CD14-positive monocyte (primary cell): ENCODE data around the gene CDV3. TPM values are rescaled to one million over a fixed set of nuclear protein-coding genes. Genes with fewer than 3 reads are reported as not detected.

ENCODE experiments used
- DNase-seq, 3 donors: peaks; one replicate each; pipeline ENCODE4 v3.0.0-alpha.2; 2011 to 2022
- H2AFZ ChIP-seq: 2 replicates; pipeline ENCODE4 v1.6.0; 2012; ENCODE audit warnings: mild to moderate bottlenecking, low read depth, low read length, inconsistent platforms; ENCODE audit not compliant: insufficient read depth, poor library complexity, severe bottlenecking
- H3K27ac ChIP-seq, 2 donors: 1 replicate in 1 of 2; 2 replicates in 1 of 2; pipeline ENCODE4 v1.5.1; 2012 to 2013; ENCODE audit warnings: low read length in 2 of 2, control low read depth in 1 of 2, inconsistent platforms in 1 of 2, low read depth in 1 of 2, mild to moderate bottlenecking in 1 of 2
- H3K27me3 ChIP-seq, 2 donors: one replicate each; pipeline versions ENCODE4 v1.6.0 to v1.6.1; 2011 to 2013; ENCODE audit warnings: low read length in 2 of 2; ENCODE audit not compliant: control insufficient read depth in 2 of 2, insufficient read depth in 2 of 2
- H3K36me3 ChIP-seq, 2 donors: replicated peaks in 1 of 2; 1 replicate in 1 of 2; 2 replicates in 1 of 2; pipeline versions ENCODE4 v1.5.1 to v1.6.1; 2012 to 2013; ENCODE audit warnings: low read length in 2 of 2, control low read depth in 1 of 2, inconsistent platforms in 1 of 2, mild to moderate bottlenecking in 1 of 2; ENCODE audit not compliant: insufficient read depth in 2 of 2, control insufficient read depth in 1 of 2
- H3K4me1 ChIP-seq, 2 donors: 1 replicate in 1 of 2; 2 replicates in 1 of 2; pipeline versions ENCODE4 v1.5.1 to v1.6.1; 2012 to 2013; ENCODE audit warnings: low read length in 2 of 2, control low read depth in 1 of 2, inconsistent platforms in 1 of 2, mild to moderate bottlenecking in 1 of 2, moderate library complexity in 1 of 2; ENCODE audit not compliant: insufficient read depth in 2 of 2, control insufficient read depth in 1 of 2
- H3K4me2 ChIP-seq: replicated peaks from 2 replicates; pipeline ENCODE3; 2012; ENCODE audit warnings: low read length, moderate library complexity, mild to moderate bottlenecking; ENCODE audit not compliant: poor library complexity, severe bottlenecking; ENCODE audit errors: extremely low read depth
- H3K4me3 ChIP-seq, 3 experiments: fragments of 200-600 bp in 1 of 3; sonication (generic) in 1 of 3; replicated peaks in 1 of 3; 1 replicate in 2 of 3; 2 replicates in 1 of 3; pipeline ENCODE4 v1.5.1; 2011 to 2013; ENCODE audit warnings: low read length in 3 of 3, mild to moderate bottlenecking in 3 of 3, control low read depth in 2 of 3, low read depth in 2 of 3, inconsistent platforms in 1 of 3, moderate library complexity in 1 of 3
- H3K79me2 ChIP-seq: 2 replicates; pipeline ENCODE4 v1.6.0; 2012; ENCODE audit warnings: mild to moderate bottlenecking, control low read depth, inconsistent platforms, low read length, moderate library complexity; ENCODE audit not compliant: insufficient read depth
- H3K9ac ChIP-seq: 2 replicates; pipeline ENCODE4 v1.6.0; 2017; ENCODE audit warnings: low read length, mild to moderate bottlenecking; ENCODE audit not compliant: insufficient read depth, poor library complexity, severe bottlenecking
- H3K9me3 ChIP-seq, 2 donors: replicated peaks in 1 of 2; 1 replicate in 1 of 2; 2 replicates in 1 of 2; pipeline versions ENCODE4 v1.5.1 to v1.6.1; 2012 to 2013; ENCODE audit warnings: low read length in 2 of 2, control low read depth in 1 of 2; ENCODE audit not compliant: control insufficient read depth in 1 of 2, insufficient read depth in 1 of 2
- H4K20me1 ChIP-seq: 2 replicates; pipeline ENCODE4 v1.6.0; 2012; ENCODE audit warnings: mild to moderate bottlenecking, low read length, control low read depth, moderate library complexity; ENCODE audit not compliant: insufficient read depth
- H3K27ac Mint-ChIP-seq, 7 donors: one replicate each; pipeline ENCODE4 v1.8.0; 2020; ENCODE audit warnings: mild to moderate bottlenecking in 7 of 7, mixed read lengths in 7 of 7, moderate library complexity in 6 of 7, inconsistent platforms in 2 of 7
- H3K27me3 Mint-ChIP-seq, 3 donors: one replicate each; pipeline ENCODE4 v1.8.0; 2021 to 2022; ENCODE audit warnings: low read depth in 3 of 3, mild to moderate bottlenecking in 3 of 3, mixed read lengths in 3 of 3, moderate library complexity in 3 of 3, inconsistent platforms in 1 of 3
- H3K36me3 Mint-ChIP-seq, 2 donors: one replicate each; pipeline ENCODE4 v1.8.0; 2020; ENCODE audit warnings: mixed read lengths in 2 of 2, inconsistent platforms in 1 of 2, mild to moderate bottlenecking in 1 of 2
- H3K4me1 Mint-ChIP-seq: one replicate; pipeline ENCODE4 v1.8.0; 2020; ENCODE audit warnings: mild to moderate bottlenecking, mixed read lengths
- H3K4me3 Mint-ChIP-seq, 2 donors: one replicate each; pipeline ENCODE4 v1.8.0; 2020; ENCODE audit warnings: mild to moderate bottlenecking in 2 of 2, mixed read lengths in 2 of 2, moderate library complexity in 1 of 2
- H3K9me3 Mint-ChIP-seq, 7 donors: one replicate each; pipeline ENCODE4 v1.8.0; 2020 to 2022; ENCODE audit warnings: mixed read lengths in 7 of 7, mild to moderate bottlenecking in 6 of 7, moderate library complexity in 6 of 7, inconsistent platforms in 2 of 7
- CTCF ChIP-seq: fragments of 200-600 bp; IDR thresholded peaks from one replicate; pipeline ENCODE4 v1.8.0; 2022; ENCODE audit warnings: antibody characterized with exemption, mild to moderate bottlenecking
- WGBS: methylation state at CpG from one replicate; pipeline ENCODE4 v1.1.5; 2013; ENCODE audit warnings: missing lambda C conversion rate; ENCODE audit not compliant: insufficient coverage; 5-methylcytosine and 5-hydroxymethylcytosine counted together
- intact Hi-C, 2 donors: fragments of 100-400 bp; cut with micrococcal nuclease; formaldehyde crosslinking; loops; one replicate each; pipeline versions ENCODE4 v1.15.0 to v1.15.1; 2023
- polyA plus RNA-seq, 3 donors: library from polyadenylated mRNA; depleted of rRNA in 1 of 3; unstranded in 2 of 3; stranded (reverse) in 1 of 3; fragments of 300-500 nt in 2 of 3; fragments of >200 nt in 1 of 3; fragmentation: Illumina TruSeq in 2 of 3; gene quantifications; 1 replicate in 2 of 3; 2 replicates in 1 of 3; pipeline ENCODE4 v1.2.3, GENCODE V29; 2012 to 2021

The CDV3 gene
- polyA plus RNA-seq, 3 donors, result 30.0 to 80.1 (median 30.3) TPM

GRCh38 chr3:133595341-133595740, 21.9 kb downstream of the CDV3 start:
- Histone ChIP-seq H3K4me2 (no peak overlapping the region), H3K27ac (no peak overlapping the region), H3K79me2 (no peaks in the 10 kb centered on the region), H2AFZ (no peak overlapping the region), H4K20me1 (peaks cover 14% of the 10 kb centered on the region), H3K4me1 (no peaks in the 10 kb centered on the region), H3K36me3 (peaks cover 0 to 25% of the 10 kb centered on the region in 2 donors), H3K4me3 (no peak overlapping the region), H3K9ac (no peak overlapping the region), H3K27me3 (no peaks in the 10 kb centered on the region), H3K9me3 (no peaks in the 10 kb centered on the region)
- Mint-ChIP-seq H3K9me3 (peaks cover 0 to 2% (median 0%) of the 10 kb centered on the region in 7 donors), H3K36me3 (peaks cover 7 to 18% of the 10 kb centered on the region in 2 donors), H3K4me1 (no peaks in the 10 kb centered on the region), H3K27ac (no peak overlapping the region), H3K4me3 (no peak overlapping the region), H3K27me3 (peaks cover 0 to 1% (median 0%) of the 10 kb centered on the region in 3 donors)
- no peak for DNase-seq
- intact Hi-C loops, result no loop called here
- WGBS, result 100% methylated on average over 1 of the region's 1 CpG
- TF ChIP-seq CTCF, result no peak

- Histone ChIP-seq H3K4me1 (no peaks in the 10 kb centered on the region), H2AFZ (no peak overlapping the region), H3K27ac (no peak overlapping the region), H3K4me3 (no peak overlapping the region), H3K36me3 (peaks cover 7 to 55% of the 10 kb centered on the region in 2 donors), H3K79me2 (no peaks in the 10 kb centered on the region), H3K9me3 (no peaks in the 10 kb centered on the region), H4K20me1 (no peaks in the 10 kb centered on the region), H3K27me3 (no peaks in the 10 kb centered on the region), H3K9ac (no peak overlapping the region), H3K4me2 (no peak overlapping the region)
- Mint-ChIP-seq H3K4me3 (no peak overlapping the region), H3K27me3 (no peaks in the 10 kb centered on the region), H3K36me3 (peaks cover 23 to 46% of the 10 kb centered on the region in 2 donors), H3K4me1 (no peaks in the 10 kb centered on the region), H3K27ac (no peak overlapping the region), H3K9me3 (peaks cover 0 to 2% (median 0%) of the 10 kb centered on the region in 7 donors)
- intact Hi-C loops, result no loop called here
- TF ChIP-seq CTCF, result no peak
- DNase-seq, result no peak
- no CpG with 5 or more reads among the region's 3 CpGs for WGBS
Measured at GRCh38 chr3:133598405-133598804, 24.9 kb downstream of the CDV3 start.
